Measurements from ENCODE around the gene CST3. TPM values are rescaled to one million over a fixed set of nuclear protein-coding genes. Genes with fewer than 3 reads are reported as not detected.

Gene CST3
- polyA plus RNA-seq, 1 donor (not counting 4 experiments of a cell fraction or from before 2014, with no cell fraction given) = 194 TPM

DNA sequence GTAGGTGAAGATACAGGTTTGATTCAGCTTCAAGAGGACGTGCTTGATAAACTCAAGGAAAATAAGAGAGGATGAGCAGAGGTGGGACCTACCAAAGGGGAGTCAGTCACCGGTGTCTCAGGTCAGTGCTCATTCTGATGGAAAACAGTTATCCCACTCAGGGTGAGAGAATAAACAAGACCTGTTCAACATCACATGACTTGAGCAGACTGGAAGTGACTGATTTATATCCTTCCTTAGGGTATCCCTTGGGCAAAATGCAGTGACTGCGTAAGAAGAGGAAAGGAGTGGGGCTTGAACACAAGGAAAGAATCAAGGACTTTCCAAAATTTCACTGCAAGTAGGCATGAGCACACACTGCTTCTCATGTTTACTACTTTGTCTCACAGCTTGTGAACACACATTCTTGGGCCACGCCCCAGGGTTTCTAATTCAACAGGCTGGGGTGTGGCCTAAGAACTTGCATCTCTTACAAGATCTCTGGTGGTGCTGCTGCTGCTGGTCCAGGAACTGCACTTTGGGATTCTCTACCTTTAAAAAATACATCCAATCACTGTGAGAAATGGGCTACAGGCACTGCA is 11.6 kb downstream of the CST3 start:
- H3K9ac ChIP-seq (ENCODE audit: control insufficient read depth, extremely low read depth, insufficient read depth, low read length) = peak overlapping the region; percentile 29
- no peaks in the 10 kb centered on the region for H3K79me2 ChIP-seq (ENCODE audit: control insufficient read depth, insufficient read depth, low read length)
- no peak for TF ChIP-seq EZH2 (IDR thresholded peaks at IDR 0.05; ENCODE audit: low read length)
- TF ChIP-seq, protein P1, sequence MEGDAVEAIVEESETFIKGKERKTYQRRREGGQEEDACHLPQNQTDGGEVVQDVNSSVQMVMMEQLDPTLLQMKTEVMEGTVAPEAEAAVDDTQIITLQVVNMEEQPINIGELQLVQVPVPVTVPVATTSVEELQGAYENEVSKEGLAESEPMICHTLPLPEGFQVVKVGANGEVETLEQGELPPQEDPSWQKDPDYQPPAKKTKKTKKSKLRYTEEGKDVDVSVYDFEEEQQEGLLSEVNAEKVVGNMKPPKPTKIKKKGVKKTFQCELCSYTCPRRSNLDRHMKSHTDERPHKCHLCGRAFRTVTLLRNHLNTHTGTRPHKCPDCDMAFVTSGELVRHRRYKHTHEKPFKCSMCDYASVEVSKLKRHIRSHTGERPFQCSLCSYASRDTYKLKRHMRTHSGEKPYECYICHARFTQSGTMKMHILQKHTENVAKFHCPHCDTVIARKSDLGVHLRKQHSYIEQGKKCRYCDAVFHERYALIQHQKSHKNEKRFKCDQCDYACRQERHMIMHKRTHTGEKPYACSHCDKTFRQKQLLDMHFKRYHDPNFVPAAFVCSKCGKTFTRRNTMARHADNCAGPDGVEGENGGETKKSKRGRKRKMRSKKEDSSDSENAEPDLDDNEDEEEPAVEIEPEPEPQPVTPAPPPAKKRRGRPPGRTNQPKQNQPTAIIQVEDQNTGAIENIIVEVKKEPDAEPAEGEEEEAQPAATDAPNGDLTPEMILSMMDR (optimal IDR thresholded peaks at IDR 0.05 in 1 of 3, IDR thresholded peaks at IDR 0.05 in 1 of 3, conservative IDR thresholded peaks at IDR 0.05 in 1 of 3; ENCODE audit: extremely low read depth in 1 of 3, insufficient read depth in 2 of 3, low read length in 3 of 3) = no peak
- H3K9me1 ChIP-seq (ENCODE audit: control insufficient read depth, extremely low read depth, insufficient read depth, low read length) = no peaks in the 10 kb centered on the region
- FAIRE-seq = peak; percentile 17
- H3K9me3 ChIP-seq (ENCODE audit: control insufficient read depth, low read depth, low read length) = no peaks in the 10 kb centered on the region
- H3K4me3 ChIP-seq (ENCODE audit: control insufficient read depth in 2 of 3, extremely low read depth in 1 of 3, insufficient read depth in 2 of 3, low read depth in 1 of 3, low read length in 3 of 3) = no peak overlapping the region
- H3K4me2 ChIP-seq (ENCODE audit: control insufficient read depth, extremely low read depth, insufficient read depth, low read depth, low read length) = no peak overlapping the region
- H3K27me3 ChIP-seq (ENCODE audit: control insufficient read depth, extremely low read depth, insufficient read depth, low read length) = no peaks in the 10 kb centered on the region
- dilution Hi-C loops (cut with MboI; ENCODE audit: extremely low pct_ligation_motif_present, low sequenced_read_pairs) = no loop called here
- peak overlapping the region; percentile 71 for H3K27ac ChIP-seq (ENCODE audit: control insufficient read depth, insufficient read depth, low read length)
- no peaks in the 10 kb centered on the region for H4K20me1 ChIP-seq (ENCODE audit: control insufficient read depth, extremely low read depth, insufficient read depth, low read length)
- peaks cover 49% of the 10 kb centered on the region for H3K4me1 ChIP-seq (ENCODE audit: control insufficient read depth, extremely low read depth, insufficient read depth, low read length)
- no peaks in the 10 kb centered on the region for H3K36me3 ChIP-seq (ENCODE audit: control insufficient read depth in 2 of 2, extremely low read depth in 1 of 2, insufficient read depth in 2 of 2, low read length in 2 of 2)
- H2AFZ ChIP-seq (ENCODE audit: control insufficient read depth, low read length) = no peak overlapping the region
- DNase-seq (ENCODE audit: low read depth, low spot score) = no peak

DNA sequence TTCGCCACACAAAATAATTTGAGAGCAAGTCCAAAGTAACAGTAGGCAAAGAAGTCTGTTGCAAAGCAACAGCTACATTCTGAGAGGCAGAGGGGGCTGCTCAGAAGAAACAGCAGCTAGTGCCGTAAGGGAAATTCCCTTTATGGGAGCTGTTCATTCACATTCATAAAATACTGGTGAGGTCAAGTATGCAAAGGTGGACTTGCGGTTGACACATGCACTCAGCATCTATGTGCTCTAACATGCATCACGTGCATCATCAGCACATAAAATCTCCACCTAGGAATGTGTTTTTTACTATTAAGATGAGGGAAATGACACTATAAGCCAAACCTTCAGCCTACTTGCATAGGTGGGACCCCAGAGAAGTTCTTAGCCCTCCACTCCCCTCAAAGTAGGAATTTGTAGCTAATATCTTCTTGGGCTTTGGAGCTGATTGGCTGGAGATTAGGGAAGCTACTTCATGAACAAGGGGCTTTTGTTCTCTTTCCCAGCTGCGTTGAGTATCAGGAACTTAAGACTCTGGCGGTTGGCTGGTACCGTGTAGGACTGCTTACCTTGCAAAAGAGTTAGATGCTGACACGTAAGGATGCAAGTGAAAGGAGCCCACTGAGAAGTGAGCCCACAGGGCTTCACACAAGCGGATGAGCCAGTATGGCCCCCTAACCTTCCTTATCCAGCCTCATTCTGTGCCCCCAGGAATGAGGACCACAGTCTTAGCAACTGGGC is 12.4 kb downstream of the CST3 start:
- Histone ChIP-seq H4K20me1 (ENCODE audit: control insufficient read depth, extremely low read depth, insufficient read depth, low read length) (no peaks in the 10 kb centered on the region), H3K36me3 (ENCODE audit: control insufficient read depth in 2 of 2, extremely low read depth in 1 of 2, insufficient read depth in 2 of 2, low read length in 2 of 2) (no peaks in the 10 kb centered on the region), H3K4me1 (ENCODE audit: control insufficient read depth, extremely low read depth, insufficient read depth, low read length) (peaks cover 49% of the 10 kb centered on the region), H3K79me2 (ENCODE audit: control insufficient read depth, insufficient read depth, low read length) (no peaks in the 10 kb centered on the region), H3K9me1 (ENCODE audit: control insufficient read depth, extremely low read depth, insufficient read depth, low read length) (no peaks in the 10 kb centered on the region), H2AFZ (ENCODE audit: control insufficient read depth, low read length) (no peak overlapping the region), H3K27me3 (ENCODE audit: control insufficient read depth, extremely low read depth, insufficient read depth, low read length) (no peaks in the 10 kb centered on the region), H3K9me3 (ENCODE audit: control insufficient read depth, low read depth, low read length) (no peaks in the 10 kb centered on the region), H3K4me3 (ENCODE audit: control insufficient read depth in 2 of 3, extremely low read depth in 1 of 3, insufficient read depth in 2 of 3, low read depth in 1 of 3, low read length in 3 of 3) (no peak overlapping the region), H3K4me2 (ENCODE audit: control insufficient read depth, extremely low read depth, insufficient read depth, low read depth, low read length) (peak overlapping the region; percentile 6), H3K27ac (ENCODE audit: control insufficient read depth, insufficient read depth, low read length) (peak overlapping the region; percentile 71), H3K9ac (ENCODE audit: control insufficient read depth, extremely low read depth, insufficient read depth, low read length) (peak overlapping the region; percentile 29)
- FAIRE-seq = no peak
- dilution Hi-C loops (cut with MboI; ENCODE audit: extremely low pct_ligation_motif_present, low sequenced_read_pairs) = no loop called here
- TF ChIP-seq, protein P1 (optimal IDR thresholded peaks at IDR 0.05 in 1 of 3, IDR thresholded peaks at IDR 0.05 in 1 of 3, conservative IDR thresholded peaks at IDR 0.05 in 1 of 3; ENCODE audit: extremely low read depth in 1 of 3, insufficient read depth in 2 of 3, low read length in 3 of 3) = no peak
- TF ChIP-seq EZH2 (IDR thresholded peaks at IDR 0.05; ENCODE audit: low read length) = no peak
- no peak for DNase-seq (ENCODE audit: low read depth, low spot score)
